Cardiac fibroblast (primary cell): ENCODE measurements around the gene ARHGEF19.

Source experiments
- DNase-seq, 2 donors: peaks; one replicate each; pipeline versions ENCODE4 v3.0.0 to v3.0.0-alpha.2; 2010; ENCODE audit warnings: low read depth in 2 of 2
- H3K4me3 ChIP-seq, 2 donors: replicated peaks in 1 of 2; 1 replicate in 1 of 2; 2 replicates in 1 of 2; pipeline ENCODE4 v1.5.1; 2011; ENCODE audit warnings: low read depth in 2 of 2, low read length in 2 of 2, mild to moderate bottlenecking in 2 of 2, moderate library complexity in 1 of 2
- TF ChIP-seq, protein P1 (sequence below): IDR thresholded peaks from one replicate; pipeline ENCODE4 v1.5.1; 2011; ENCODE audit warnings: low read depth, mild to moderate bottlenecking, low read length, inconsistent platforms

The ARHGEF19 gene

DNA sequence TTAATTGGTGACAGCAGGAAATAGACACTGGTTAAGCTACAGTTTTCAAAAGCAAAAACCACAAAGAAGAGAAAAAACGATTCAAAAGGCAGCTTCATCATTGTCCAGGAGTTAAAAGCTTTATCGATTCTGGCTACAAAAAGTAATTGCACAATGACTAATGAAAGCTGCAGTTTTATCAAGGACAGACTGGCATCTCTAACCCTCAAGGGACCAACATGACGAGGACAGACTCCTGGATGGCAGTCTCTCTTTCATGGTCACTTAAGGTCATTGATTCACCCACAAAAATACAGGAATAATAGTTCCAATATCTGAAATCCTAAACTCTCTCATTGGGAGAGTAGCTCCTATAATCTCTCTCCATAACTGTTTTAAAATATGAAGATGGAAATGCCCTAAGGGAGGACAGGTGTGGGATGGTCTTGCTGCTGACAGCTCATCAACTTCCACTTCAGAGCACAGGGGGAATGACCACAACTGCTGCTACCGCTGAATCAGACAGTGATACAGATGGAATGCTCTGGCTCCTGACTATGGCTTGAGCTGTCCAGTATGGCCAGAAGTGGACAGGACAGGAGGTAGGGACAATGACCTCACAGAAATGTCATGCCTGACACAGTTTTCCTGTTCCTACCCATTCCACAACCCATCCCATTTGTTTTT, 41.9 kb upstream of the ARHGEF19 start:
- TF ChIP-seq, protein P1, sequence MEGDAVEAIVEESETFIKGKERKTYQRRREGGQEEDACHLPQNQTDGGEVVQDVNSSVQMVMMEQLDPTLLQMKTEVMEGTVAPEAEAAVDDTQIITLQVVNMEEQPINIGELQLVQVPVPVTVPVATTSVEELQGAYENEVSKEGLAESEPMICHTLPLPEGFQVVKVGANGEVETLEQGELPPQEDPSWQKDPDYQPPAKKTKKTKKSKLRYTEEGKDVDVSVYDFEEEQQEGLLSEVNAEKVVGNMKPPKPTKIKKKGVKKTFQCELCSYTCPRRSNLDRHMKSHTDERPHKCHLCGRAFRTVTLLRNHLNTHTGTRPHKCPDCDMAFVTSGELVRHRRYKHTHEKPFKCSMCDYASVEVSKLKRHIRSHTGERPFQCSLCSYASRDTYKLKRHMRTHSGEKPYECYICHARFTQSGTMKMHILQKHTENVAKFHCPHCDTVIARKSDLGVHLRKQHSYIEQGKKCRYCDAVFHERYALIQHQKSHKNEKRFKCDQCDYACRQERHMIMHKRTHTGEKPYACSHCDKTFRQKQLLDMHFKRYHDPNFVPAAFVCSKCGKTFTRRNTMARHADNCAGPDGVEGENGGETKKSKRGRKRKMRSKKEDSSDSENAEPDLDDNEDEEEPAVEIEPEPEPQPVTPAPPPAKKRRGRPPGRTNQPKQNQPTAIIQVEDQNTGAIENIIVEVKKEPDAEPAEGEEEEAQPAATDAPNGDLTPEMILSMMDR: no peak
- peak in 1 of 2 donors; percentile 38 for DNase-seq
- H3K4me3 ChIP-seq: no peak overlapping the region

GRCh38 chr1:16253332-16253922, 41.0 kb upstream of the ARHGEF19 start:
- TF ChIP-seq, protein P1: no peak
- no peak overlapping the region for H3K4me3 ChIP-seq
- no peak for DNase-seq

- TF ChIP-seq, protein P1: no peak
- H3K4me3 ChIP-seq: no peak overlapping the region
- no peak for DNase-seq
Measured at GRCh38 chr1:16252912-16253311, 40.5 kb upstream of the ARHGEF19 start.

DNA sequence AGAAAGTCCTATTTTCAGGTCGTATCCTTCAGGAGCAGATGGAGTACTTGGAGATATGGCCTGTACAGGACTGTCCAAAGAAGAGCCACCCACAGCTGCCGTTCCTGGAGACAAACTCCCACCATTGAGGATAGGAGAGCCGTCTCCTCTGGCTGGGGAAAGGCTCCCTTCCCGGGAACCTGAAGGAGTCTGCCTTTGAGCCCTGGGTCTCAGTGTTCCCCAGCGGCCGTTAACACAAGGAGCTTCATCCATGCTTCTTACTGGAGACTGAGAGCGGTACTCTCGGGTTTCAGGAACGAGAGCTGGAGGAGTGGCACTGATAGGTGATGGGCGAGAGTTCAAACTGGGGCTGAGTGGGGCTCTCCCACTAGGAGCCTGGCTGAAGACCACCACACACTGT, 38.9 kb upstream of the ARHGEF19 start:
- no peak for DNase-seq
- H3K4me3 ChIP-seq: no peak overlapping the region
- TF ChIP-seq, protein P1: no peak

DNA sequence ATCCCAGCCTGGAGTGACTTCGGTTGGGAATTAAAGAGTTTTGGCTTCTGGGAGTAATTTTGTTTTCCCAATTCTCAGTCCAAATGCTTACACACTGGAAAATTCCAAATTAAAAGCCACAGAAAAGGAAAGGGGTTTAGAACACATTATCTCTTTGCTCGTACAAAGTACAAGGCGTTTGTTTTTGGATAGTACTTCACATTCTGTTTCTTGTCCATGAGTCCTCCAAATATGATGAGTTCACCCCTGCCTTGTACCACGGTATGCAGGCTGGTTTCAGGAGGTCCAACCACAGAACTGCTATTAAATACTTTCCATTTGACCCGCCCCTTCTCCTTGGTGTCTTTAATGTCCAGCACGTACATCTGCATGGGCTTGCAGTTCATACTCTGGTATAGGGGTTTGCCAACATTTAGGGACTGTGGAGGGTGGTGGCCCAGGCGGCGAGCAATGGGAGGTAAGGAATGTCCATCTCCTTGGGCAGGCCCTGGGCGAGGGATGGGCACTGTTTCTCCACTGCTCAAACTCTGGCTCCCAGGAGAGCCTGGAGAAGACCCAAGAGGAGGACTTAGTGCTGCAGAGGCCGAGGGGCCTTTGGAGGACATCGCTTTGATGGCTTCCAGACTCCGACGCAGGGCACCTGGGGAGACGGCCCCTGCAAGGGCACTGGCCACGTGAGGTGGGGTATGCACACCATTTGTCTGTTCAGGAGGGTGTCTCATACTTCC, 38.2 kb upstream of the ARHGEF19 start:
- H3K4me3 ChIP-seq: no peak overlapping the region
- peak; percentile 49 to 58 for DNase-seq
- TF ChIP-seq, protein P1: no peak

DNA sequence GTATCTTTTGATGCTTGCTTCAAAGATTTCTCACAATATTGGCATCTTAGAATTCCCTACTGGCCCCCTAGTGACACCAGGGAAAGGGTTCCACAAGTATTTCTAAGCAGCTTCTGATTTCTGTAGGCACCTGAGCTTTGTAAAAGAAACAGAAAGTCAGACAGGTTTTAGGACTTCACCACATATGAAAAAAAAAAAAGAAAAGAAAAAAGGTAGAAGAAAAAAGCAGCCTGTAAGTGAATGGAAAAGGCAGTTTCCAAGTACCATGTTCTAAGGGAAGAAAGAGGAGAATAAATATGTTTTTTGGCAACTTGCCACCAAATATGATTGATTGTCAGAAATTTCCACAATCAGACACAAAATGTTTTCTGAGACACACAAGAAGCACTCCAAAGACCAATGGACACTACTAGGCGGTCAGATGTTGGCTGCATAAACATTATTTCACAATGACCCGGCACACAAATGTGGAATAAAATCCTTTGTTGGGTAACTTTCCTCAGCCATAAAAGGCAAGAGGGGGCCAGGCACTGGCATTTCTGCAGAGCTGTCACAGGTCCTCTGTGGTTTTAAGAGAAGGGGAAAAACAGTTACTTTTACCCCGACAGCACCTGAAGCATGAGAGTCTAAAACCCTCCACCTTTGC, 37.3 kb upstream of the ARHGEF19 start:
- DNase-seq: peak; percentile 88 to 90
- no peak overlapping the region for H3K4me3 ChIP-seq
- TF ChIP-seq, protein P1: no peak
